ENCODE data around the gene RGMA. TPM values are rescaled to one million over a fixed set of nuclear protein-coding genes. Genes with fewer than 3 reads are reported as not detected.

RGMA gene
- total and polyA plus RNA-seq, 2 of the 8 experiments (the other 6 are each of a cell fraction or from before 2014, with no cell fraction given), result 19.9 to 39.8 TPM

DNA sequence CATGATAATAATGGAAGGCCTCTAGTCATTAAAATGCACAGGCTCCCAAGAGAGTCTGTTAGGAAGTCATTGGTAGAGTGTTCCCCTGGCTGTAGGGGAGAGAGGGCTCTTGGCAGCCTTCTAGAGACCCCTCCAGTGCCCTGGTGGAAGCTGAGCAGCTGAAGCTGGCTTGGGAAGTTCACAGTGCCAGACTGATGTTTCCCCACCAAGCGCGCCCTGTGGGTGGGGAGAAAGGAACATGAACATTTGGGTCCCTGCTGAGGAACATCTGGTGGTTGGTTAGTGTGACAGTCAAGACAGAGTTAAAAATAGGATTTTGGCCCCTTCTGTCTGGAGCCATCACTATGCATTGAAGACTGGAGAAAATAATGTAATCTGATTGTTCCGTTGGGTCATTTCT lies 37.1 kb upstream of the RGMA start:
- Histone ChIP-seq H3K27me3 (replicated peaks in 1 of 4; ENCODE audit: control insufficient read depth in 3 of 4, extremely low read depth in 1 of 4, insufficient read depth in 3 of 4, low read length in 3 of 4) (no peaks in the 10 kb centered on the region), H3K23ac (ENCODE audit: insufficient read length) (no peak overlapping the region), H2BK120ac (replicated peaks; ENCODE audit: low read depth, low read length) (no peak overlapping the region), H3K36me3 (ENCODE audit: control insufficient read depth in 2 of 4, insufficient read depth in 4 of 4, low read length in 3 of 4) (no peaks in the 10 kb centered on the region), H3K79me1 (ENCODE audit: low read depth, low read length) (no peaks in the 10 kb centered on the region), H3K23me2 (ENCODE audit: low read depth, low read length) (no peaks in the 10 kb centered on the region), H3K14ac (ENCODE audit: insufficient read length) (no peak overlapping the region), H3K4me1 (replicated peaks in 1 of 4; ENCODE audit: control insufficient read depth in 3 of 4, insufficient read depth in 4 of 4, low read length in 3 of 4) (peaks cover 0 to 2% (median 0%) of the 10 kb centered on the region in 4 experiments; a peak in 2 of 7 replicates), H4K8ac (ENCODE audit: extremely low read depth, insufficient read depth, low read length) (no peak overlapping the region), H2BK5ac (ENCODE audit: low read depth, low read length) (no peak overlapping the region), H3K9ac (replicated peaks in 1 of 4; ENCODE audit: extremely low read depth in 1 of 4, low read depth in 3 of 4, low read length in 3 of 4) (no peak overlapping the region), H3K4ac (replicated peaks; ENCODE audit: insufficient read length, low read depth, low read length) (no peak overlapping the region), H2BK15ac (ENCODE audit: low read length) (no peak overlapping the region), H3K4me2 (ENCODE audit: insufficient read depth in 1 of 2, low read depth in 2 of 2, low read length in 2 of 2) (no peak overlapping the region), H3K56ac (replicated peaks; ENCODE audit: insufficient read length, low read depth, low read length) (no peak overlapping the region), H4K20me1 (replicated peaks in 1 of 2; ENCODE audit: control insufficient read depth in 1 of 2, insufficient read depth in 2 of 2, low read length in 2 of 2) (no peaks in the 10 kb centered on the region), H2BK12ac (ENCODE audit: low read depth, low read length) (no peak overlapping the region), H3K79me2 (ENCODE audit: control insufficient read depth in 1 of 2, insufficient read depth in 2 of 2, low read length in 2 of 2) (no peaks in the 10 kb centered on the region), H2AFZ (ENCODE audit: low read length) (no peak overlapping the region), H2AK5ac (ENCODE audit: low read depth, low read length) (no peak overlapping the region), H4K5ac (ENCODE audit: insufficient read length, low read depth, low read length) (no peak overlapping the region), H2BK20ac (ENCODE audit: low read length) (no peak overlapping the region), H3K4me3 (ENCODE audit: extremely low read depth in 1 of 4, insufficient read depth in 2 of 4, low read depth in 3 of 4, low read length in 4 of 4) (no peak overlapping the region), H3K18ac (ENCODE audit: extremely low read depth, low read length) (no peak overlapping the region), H4K91ac (replicated peaks; ENCODE audit: insufficient read length, low read length) (no peak overlapping the region), H3K27ac (ENCODE audit: low read depth, low read length) (no peak overlapping the region), H3K9me3 (ENCODE audit: insufficient read depth in 2 of 2, low read depth in 1 of 2, low read length in 1 of 2) (no peaks in the 10 kb centered on the region)
- TF ChIP-seq ASH2L (IDR thresholded peaks at IDR 0.05; ENCODE audit: low read length), result no peak
- CTCF ChIA-PET (ENCODE audit: partially characterized antibody), result interaction anchor here (0.7 to 1.2 kb wide), 2 partner anchors 53 to 714 kb away, joined by 3 read pairs; no protein-coding TSS in a partner anchor
- POLR2A ChIA-PET (ENCODE audit: partially characterized antibody), result interaction anchor here (1.0 kb wide), 1 partner anchor 11 kb away, joined by 3 read pairs; no protein-coding TSS in a partner anchor
- WGBS, 2 experiments (ENCODE audit: extremely low coverage in 1 of 2, insufficient coverage in 1 of 2, insufficient read length in 1 of 2, insufficient replicate concordance in 2 of 2, low coverage in 1 of 2, low lambda C conversion rate in 2 of 2, missing lambda C conversion rate in 1 of 2), result 67% methylated on average over 3 of the region's 3 CpGs; no CpG with 5 or more reads in 1 of the 2 experiments
- DNase-seq (ENCODE audit: low read depth in 1 of 2, low spot score in 2 of 2), result no peak
- FAIRE-seq, result no peak

All from H1 (cell line).